Epithelial cell of proximal tubule (primary cell): ENCODE data around the gene SHCBP1. TPM values are rescaled to one million over a fixed set of nuclear protein-coding genes. Genes with fewer than 3 reads are reported as not detected.
"Not testable (repeated sequence)": the region's sequence is repeated elsewhere in the genome, so short reads cannot be mapped to it uniquely, and the experiment has no call there.

Experiments
- DNase-seq: peaks from one replicate; pipeline ENCODE4 v3.0.0-alpha.2; 2011; ENCODE audit warnings: low read depth
- H3K4me3 ChIP-seq: 2 replicates; pipeline ENCODE4 v1.5.1; 2011; ENCODE audit warnings: low read depth, mild to moderate bottlenecking, low read length
- CTCF ChIP-seq: conservative IDR thresholded peaks from 2 replicates; pipeline ENCODE4 v1.5.1; 2012; ENCODE audit warnings: low read depth, mild to moderate bottlenecking, low read length
- total RNA-seq: library from RNA; depleted of rRNA; stranded (reverse); fragments of >200 nt; gene quantifications from 2 replicates; pipeline ENCODE4 v1.2.3, GENCODE V29; 2015

Gene SHCBP1
- total RNA-seq, 1 donor from 2014 or later, result 28.9 TPM

GRCh38 chr16:46554435-46554834 is 66.7 kb downstream of the SHCBP1 start:
- TF ChIP-seq CTCF, result peak; percentile 91
- H3K4me3 ChIP-seq, result not testable (repeated sequence)
- peak; percentile 23 for DNase-seq

GRCh38 chr16:46549477-46549876 is 71.7 kb downstream of the SHCBP1 start:
- no peak for TF ChIP-seq CTCF
- DNase-seq, result no peak
- H3K4me3 ChIP-seq, result no peak overlapping the region

Other genes with a start within 250 kb of the SHCBP1 start
- 112 and 131 TPM in 2 replicates for gene VPS35, start 67.8 kb upstream of the SHCBP1 start, total RNA-seq
- gene ORC6, start 68.3 kb upstream of the SHCBP1 start, total RNA-seq, result 34.1 and 47.6 TPM in 2 replicates
- 0.07 TPM in 1 of 2 replicates, not detected in the other for gene MYLK3, start 127.0 kb upstream of the SHCBP1 start, total RNA-seq
- 8.6 and 9.3 TPM in 2 replicates for gene C16orf87, start 209.8 kb upstream of the SHCBP1 start, total RNA-seq